Keratinocyte (primary cell): ENCODE results near the gene STK4.

Source experiments
- EZH2 ChIP-seq: IDR thresholded peaks from one replicate; pipeline ENCODE4 v1.6.1; 2012; ENCODE audit warnings: inconsistent platforms, mild to moderate bottlenecking, low read length, moderate library complexity
- TF ChIP-seq, protein P1 (sequence below), 3 experiments: IDR thresholded peaks in 1 of 3; conservative IDR thresholded peaks in 1 of 3; optimal IDR thresholded peaks in 1 of 3; 2 replicates in 2 of 3; 3 replicates in 1 of 3; pipeline versions ENCODE3 to v1.5.1; 2011; ENCODE audit warnings: low read length in 3 of 3, mild to moderate bottlenecking in 3 of 3, moderate library complexity in 2 of 3, control low read depth in 1 of 3, inconsistent platforms in 1 of 3; ENCODE audit not compliant: insufficient read depth in 2 of 3; ENCODE audit errors: extremely low read depth in 1 of 3

DNA sequence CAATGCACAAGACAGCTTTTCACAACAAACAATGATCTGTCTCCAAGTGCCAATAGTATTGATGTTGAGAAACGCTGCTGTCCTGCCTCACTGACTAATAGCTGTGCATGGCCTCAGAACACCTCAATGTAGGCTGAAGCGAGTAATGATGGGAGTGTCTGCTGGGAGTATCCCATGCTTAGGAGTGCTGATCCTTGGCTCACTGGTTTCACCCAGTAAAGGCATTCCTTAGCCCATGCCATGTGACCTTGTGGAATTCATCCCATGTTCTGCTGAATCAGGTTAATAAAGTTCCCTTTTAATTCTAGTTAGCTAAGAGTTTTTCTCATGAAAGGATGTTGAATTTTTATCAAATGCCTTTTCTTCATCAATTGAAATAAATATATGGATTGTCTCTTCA, 161.8 kb downstream of the STK4 start:
- TF ChIP-seq, protein P1, sequence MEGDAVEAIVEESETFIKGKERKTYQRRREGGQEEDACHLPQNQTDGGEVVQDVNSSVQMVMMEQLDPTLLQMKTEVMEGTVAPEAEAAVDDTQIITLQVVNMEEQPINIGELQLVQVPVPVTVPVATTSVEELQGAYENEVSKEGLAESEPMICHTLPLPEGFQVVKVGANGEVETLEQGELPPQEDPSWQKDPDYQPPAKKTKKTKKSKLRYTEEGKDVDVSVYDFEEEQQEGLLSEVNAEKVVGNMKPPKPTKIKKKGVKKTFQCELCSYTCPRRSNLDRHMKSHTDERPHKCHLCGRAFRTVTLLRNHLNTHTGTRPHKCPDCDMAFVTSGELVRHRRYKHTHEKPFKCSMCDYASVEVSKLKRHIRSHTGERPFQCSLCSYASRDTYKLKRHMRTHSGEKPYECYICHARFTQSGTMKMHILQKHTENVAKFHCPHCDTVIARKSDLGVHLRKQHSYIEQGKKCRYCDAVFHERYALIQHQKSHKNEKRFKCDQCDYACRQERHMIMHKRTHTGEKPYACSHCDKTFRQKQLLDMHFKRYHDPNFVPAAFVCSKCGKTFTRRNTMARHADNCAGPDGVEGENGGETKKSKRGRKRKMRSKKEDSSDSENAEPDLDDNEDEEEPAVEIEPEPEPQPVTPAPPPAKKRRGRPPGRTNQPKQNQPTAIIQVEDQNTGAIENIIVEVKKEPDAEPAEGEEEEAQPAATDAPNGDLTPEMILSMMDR (optimal IDR thresholded peaks at IDR 0.05 in 1 of 3, IDR thresholded peaks at IDR 0.05 in 1 of 3, conservative IDR thresholded peaks at IDR 0.05 in 1 of 3; ENCODE audit: extremely low read depth in 1 of 3, insufficient read depth in 2 of 3, low read length in 3 of 3), result no peak
- no peak for TF ChIP-seq EZH2
